OCI-LY7 (cell line): ENCODE measurements around the gene FMO4.

Experiments
- EZH2phosphoT487 ChIP-seq: fragments of 200-600 bp; sonication (generic); IDR thresholded peaks from 2 replicates; pipeline ENCODE4 v1.6.1; 2018; ENCODE audit warnings: low read depth, borderline replicate concordance, mild to moderate bottlenecking, mixed run types, antibody characterized with exemption, low read length, moderate library complexity, mixed read lengths
- TF ChIP-seq, protein P1 (sequence below): fragments of 200-600 bp; sonication (generic); conservative IDR thresholded peaks from 2 replicates; pipeline ENCODE4 v1.5.1; 2014; ENCODE audit warnings: mild to moderate bottlenecking, antibody characterized with exemption, low read length, moderate library complexity, mixed read lengths

DNA sequence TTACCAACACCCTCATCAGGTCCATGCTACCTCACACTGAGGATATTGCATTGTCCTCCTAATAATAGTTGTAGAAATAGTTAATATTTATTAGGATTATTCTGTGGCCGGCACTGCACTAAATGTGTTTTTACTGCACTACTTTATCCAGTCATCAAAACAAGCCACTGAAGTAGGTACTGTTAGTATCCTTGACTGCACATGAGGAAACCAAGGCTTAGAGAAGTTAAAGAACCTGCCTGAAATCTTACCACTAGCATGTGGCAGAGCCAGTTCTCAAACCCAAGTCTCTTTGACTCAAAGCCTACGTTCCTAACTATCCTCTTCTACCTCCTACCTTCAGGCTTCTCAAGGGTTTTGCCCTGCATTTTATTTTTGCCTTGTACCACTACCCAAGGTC, 34.7 kb upstream of the FMO4 start:
- TF ChIP-seq, protein P1, sequence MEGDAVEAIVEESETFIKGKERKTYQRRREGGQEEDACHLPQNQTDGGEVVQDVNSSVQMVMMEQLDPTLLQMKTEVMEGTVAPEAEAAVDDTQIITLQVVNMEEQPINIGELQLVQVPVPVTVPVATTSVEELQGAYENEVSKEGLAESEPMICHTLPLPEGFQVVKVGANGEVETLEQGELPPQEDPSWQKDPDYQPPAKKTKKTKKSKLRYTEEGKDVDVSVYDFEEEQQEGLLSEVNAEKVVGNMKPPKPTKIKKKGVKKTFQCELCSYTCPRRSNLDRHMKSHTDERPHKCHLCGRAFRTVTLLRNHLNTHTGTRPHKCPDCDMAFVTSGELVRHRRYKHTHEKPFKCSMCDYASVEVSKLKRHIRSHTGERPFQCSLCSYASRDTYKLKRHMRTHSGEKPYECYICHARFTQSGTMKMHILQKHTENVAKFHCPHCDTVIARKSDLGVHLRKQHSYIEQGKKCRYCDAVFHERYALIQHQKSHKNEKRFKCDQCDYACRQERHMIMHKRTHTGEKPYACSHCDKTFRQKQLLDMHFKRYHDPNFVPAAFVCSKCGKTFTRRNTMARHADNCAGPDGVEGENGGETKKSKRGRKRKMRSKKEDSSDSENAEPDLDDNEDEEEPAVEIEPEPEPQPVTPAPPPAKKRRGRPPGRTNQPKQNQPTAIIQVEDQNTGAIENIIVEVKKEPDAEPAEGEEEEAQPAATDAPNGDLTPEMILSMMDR = no peak
- no peak for TF ChIP-seq EZH2phosphoT487
